NCI-H1417 treated with DMSO at 0.1 percent for 48 hours (cell line): ENCODE measurements around the gene SOWAHA.
"Not testable (repeated sequence)": the region's sequence is repeated elsewhere in the genome, so short reads cannot be mapped to it uniquely, and the experiment has no call there.

Experiments
- DNase-seq: peaks from one replicate; lab custom pipeline; 2025; lab: John Stamatoyannopoulos, UW

The SOWAHA gene

DNA sequence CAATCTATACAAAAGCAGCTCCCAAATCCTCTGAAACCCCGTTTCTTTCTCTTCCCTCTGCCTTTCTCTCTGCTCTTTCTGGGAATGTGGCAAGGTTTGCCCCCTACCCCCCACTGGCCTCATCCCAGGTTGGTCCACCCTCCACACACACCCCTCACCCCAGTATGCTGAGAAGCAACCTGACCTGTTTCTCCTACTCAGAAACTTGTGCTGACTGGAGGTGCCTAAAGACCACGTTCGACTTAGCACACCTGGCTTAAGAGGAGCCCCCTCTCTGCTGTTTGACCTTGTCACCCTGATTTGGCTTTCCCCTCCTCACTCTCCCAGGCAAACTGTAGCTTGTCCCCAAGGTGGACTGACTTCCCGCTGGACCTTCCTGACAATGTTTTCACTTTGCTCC is 35.0 kb upstream of the SOWAHA start:
- DNase-seq = no peak

GRCh38 chr5:132778856-132779255 is 34.2 kb upstream of the SOWAHA start:
- no peak for DNase-seq

DNA sequence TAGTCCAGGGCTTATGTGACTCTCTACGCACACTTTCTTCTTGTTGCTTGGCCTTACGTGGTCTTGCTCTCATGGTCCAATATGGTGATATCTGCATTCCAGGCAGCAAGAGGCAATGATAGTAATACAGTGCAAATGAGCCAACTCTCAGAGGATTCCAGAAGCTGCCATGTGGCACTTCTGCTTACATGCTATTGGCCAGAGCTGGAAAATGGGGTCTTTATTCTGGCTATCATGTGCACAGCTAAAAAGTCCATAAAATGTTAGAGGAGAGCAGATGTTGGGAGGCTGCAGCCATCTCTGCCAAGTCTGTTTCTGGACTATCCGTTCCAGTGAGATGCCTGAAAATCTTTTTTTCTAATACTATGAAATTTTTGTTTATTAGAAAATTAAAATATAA is 33.1 kb upstream of the SOWAHA start:
- no peak for DNase-seq

DNA sequence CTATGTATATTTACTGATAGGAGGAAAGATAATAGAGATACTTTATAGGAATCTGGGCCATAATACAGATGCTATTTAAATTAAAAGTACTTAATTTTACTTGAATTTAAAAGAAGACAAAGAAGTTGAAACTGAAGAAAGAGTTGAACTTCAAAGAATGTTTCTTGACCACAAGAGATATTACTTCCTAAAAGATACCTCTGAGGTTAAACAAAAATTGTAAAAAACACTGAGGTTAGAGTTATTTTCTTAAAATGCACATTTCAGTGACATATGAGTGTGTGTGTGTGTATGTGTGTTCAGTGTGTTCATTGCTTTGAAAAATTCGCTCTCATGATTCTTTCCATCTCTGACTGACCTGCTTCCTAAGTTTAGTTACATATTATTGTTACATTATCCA is 32.5 kb upstream of the SOWAHA start:
- DNase-seq = no peak

GRCh38 chr5:132781029-132781428 is 32.1 kb upstream of the SOWAHA start:
- DNase-seq = no peak

- no peak for DNase-seq
These were observed 31.0 kb upstream of the SOWAHA start for GRCh38 chr5:132782101-132782500.

DNA sequence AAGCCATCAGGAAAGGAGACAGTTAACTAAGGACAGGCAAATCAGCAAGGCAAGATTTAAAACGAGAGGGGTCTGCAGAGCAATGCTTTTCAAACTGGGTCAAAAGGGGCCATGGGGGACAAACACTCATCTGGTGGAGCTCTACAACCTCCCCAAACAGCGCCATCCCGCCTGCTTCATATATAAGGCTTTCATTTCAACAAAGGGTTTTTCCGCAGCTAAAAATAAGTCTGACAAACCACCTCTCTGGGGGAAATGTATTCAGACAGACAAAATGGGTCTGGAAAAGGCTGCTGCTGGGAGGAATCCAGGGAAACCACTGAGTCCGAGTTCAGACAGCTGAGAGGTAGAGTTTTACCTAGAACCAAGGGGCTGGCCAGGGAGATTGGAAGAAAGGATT is 27.7 kb upstream of the SOWAHA start:
- no peak for DNase-seq

- DNase-seq = no peak
These were observed 27.2 kb upstream of the SOWAHA start for GRCh38 chr5:132785864-132786263.

- DNase-seq = no peak
These were observed 26.0 kb upstream of the SOWAHA start for GRCh38 chr5:132787076-132787475.

- no peak for DNase-seq
These were observed 24.6 kb upstream of the SOWAHA start for GRCh38 chr5:132788508-132788907.

DNA sequence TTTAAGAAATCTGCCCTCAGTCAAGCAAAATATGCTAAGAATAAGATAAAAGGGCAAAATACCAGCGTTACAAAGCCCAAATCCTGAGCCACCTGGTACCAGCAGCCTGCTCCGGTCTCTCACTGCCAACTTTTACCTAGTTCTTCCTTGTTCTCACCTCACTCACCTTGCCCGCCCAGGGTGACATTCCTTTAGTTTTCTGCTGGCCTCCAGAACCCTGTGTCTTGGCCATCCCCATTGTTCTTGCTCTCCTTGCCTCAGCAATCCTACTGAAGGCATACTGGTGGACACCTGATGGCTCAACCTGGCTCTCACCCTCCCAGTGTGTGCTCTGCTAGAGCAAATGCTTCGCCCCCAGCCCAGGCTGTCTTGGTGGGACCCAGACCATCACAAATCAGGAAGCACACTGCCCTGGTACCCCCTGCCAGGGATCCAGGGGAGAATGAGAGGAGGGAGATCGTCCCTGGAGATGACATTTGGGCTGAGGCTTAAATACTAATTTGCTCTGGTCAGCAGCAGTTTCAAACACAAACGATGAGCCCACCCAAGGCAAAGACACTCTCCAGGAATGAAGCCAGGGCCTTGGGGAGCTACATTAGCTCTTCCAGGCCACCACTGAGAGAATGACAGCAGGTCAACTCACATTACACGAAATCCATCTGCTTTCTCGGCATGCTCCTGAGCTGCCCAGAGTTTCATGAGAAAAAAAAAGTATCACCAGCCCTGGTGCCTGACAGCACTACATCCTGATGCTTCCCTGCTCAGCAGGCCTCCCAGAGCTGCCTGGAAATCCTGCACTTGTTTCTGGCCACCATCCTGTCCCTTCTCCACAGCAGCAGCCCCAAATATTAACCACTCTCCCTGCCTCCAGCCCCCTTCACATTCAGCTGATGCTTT is 23.9 kb upstream of the SOWAHA start:
- no peak for DNase-seq

- DNase-seq = no peak
These were observed 22.8 kb upstream of the SOWAHA start for GRCh38 chr5:132790201-132790865.

DNA sequence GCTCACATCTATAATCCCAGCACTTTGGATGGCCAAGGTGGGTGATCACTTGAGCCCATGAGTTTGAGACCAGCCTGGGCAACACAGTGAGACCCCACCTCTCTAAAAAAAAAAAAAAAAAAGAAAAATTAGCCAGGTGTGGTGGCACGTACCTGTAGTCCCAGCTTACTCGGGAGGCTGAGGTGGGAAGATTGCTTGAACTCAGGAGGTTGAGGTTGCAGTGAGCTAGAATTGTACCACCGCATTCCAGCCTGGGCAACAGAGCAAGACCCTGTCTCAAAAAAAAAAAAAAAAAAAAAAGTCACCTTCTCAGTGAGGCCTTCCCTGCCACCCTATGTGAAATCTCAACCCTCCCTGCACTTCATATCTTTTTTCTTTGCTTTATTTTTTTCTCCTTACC is 22.1 kb upstream of the SOWAHA start:
- no peak for DNase-seq

DNA sequence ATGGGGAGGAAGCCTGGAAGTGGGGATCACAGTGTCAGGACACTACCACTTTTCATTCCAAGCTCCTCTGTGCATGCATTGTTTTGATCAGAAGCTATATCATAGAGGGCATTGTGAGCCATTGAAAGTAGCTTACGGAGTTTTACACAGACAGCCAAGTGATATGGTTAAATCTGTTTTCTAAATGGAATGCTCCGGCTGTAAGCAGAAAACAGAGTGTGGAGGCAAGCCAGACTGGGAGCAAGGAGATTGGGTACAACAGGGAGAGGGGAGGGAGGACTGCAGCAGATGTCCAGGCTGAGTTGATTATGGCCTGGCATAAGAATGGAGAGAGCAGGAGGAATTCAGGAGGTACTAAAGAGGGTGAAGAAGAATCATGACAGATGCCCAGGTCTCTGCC is 15.5 kb upstream of the SOWAHA start:
- no peak for DNase-seq

DNA sequence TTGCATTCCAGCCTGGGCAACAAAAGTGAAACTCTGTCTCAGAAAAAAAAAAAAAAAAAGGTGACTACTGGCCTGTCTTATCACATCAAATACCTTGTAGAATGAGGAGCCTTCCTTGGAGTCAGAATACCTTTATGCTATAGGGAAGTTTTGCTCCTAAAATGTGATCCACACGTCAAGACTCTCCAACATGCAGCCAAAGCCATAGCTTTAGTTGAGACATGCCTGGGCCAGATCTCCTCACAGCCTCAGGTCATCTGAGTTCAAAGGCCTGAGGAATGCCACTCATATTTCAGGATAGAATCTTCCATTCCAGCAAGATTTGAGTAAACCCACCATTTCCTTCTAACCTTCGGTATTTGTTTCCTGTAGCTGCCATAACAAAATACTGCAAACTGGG is 13.7 kb upstream of the SOWAHA start:
- DNase-seq = no peak

GRCh38 chr5:132800545-132800944 is 12.6 kb upstream of the SOWAHA start:
- no peak for DNase-seq

DNA sequence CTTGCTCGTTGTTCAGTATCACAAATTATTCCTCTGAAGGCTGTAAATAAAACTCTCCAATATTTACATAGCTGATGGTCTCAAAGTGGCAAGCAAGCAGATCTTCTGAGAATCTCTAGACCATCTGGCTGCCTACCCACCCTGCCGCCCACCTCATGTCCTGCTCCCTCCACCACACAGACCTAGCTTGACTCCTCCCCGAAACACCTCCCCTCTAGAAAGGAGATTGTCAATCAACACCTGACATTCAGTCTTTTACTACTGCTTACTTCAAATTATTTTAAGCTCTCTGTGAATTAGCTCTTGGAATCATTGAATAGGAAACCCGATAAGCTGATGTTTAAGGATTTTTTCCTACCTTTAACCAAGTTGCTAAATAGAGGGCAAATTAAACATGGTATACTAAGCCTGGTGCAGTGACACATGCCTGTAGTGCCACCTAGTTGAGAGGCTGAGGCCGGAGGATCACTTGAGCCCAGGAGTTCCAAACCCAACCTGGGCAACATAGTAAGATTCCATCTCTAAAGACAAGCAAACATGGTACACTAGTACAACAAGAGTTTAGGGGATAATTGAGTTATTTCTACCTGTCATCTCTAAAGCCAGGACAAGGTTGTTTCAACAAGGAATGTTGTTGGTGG is 10.9 kb upstream of the SOWAHA start:
- no peak for DNase-seq

DNA sequence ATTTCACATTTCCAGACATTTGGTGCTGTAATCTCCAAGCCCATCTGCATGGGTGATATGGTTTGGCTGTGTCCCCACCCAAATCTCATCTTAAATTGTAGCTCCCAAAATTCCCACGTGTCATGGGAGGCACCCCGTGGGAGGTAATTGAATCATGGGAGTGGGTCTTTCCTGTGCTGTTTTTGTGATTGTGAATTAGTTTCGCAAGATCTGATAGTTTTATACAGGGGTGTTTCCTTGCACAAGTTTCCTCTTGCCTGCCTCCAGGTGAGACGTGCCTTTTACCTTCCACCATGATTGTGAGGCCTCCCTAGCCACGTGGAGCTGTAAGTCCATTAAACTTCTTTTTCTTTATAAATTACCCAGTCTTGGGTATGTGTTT is 10.4 kb upstream of the SOWAHA start:
- DNase-seq = not testable (repeated sequence)

GRCh38 chr5:132804219-132804618 is 8.9 kb upstream of the SOWAHA start:
- not testable (repeated sequence) for DNase-seq

GRCh38 chr5:132805872-132806271 is 7.2 kb upstream of the SOWAHA start:
- DNase-seq = not testable (repeated sequence)

- not testable (repeated sequence) for DNase-seq
These were observed 6.3 kb upstream of the SOWAHA start for GRCh38 chr5:132806804-132807162.

DNA sequence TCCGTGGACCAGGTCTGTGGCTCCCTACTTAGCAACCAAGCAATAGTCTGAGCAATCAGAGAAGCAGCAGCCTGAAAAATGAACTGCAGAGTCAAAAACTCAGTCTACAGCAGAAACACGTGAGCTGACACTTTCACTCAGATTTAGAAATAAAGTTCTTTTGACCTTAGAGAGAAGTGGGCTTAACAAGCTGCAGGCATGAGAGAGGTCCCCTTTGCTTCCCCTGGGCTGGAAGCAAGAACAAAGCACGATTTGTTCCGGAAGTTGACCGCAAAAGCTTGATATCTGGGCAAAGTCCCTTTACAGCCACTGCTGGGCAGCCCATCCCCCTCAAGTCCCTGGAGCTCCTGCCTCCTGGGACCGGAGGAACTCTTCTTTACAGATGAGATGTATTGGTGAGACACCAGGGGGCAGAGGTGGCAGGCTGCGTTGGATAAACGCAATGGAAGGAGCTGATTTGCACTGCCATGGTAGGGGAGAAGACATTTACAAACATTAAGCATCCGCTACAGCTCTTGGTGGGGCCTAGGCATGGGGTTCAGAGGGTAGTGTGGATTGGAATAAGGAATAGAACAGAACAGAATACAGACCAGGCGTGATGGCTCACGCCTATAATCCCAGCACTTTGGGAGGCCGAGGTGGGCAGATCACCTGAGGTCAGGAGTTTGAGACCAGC is 5.8 kb upstream of the SOWAHA start:
- no peak for DNase-seq

GRCh38 chr5:132808448-132808847 is 4.7 kb upstream of the SOWAHA start:
- DNase-seq = no peak
